WTC11 (cell line): Measurements from ENCODE around the gene INPP5A.

Experiments
- NR2C2 ChIP-seq: sonication (generic); formaldehyde crosslinking; IDR thresholded peaks from 2 replicates; pipeline ENCODE4 v1.8.0; 2022; ENCODE audit warnings: mild to moderate bottlenecking, missing genetic modification reagents
- ZNF416 ChIP-seq: fragments of 250-450 bp; sonication (Bioruptor Pico); IDR thresholded peaks from 2 replicates; pipeline ENCODE4 v1.9.0; 2021; ENCODE audit warnings: mild to moderate bottlenecking, inconsistent platforms
- TF ChIP-seq, protein P1 (sequence below): fragments of 200-600 bp; IDR thresholded peaks from 2 replicates; pipeline ENCODE4 v1.8.0; 2022; ENCODE audit warnings: antibody characterized with exemption

DNA sequence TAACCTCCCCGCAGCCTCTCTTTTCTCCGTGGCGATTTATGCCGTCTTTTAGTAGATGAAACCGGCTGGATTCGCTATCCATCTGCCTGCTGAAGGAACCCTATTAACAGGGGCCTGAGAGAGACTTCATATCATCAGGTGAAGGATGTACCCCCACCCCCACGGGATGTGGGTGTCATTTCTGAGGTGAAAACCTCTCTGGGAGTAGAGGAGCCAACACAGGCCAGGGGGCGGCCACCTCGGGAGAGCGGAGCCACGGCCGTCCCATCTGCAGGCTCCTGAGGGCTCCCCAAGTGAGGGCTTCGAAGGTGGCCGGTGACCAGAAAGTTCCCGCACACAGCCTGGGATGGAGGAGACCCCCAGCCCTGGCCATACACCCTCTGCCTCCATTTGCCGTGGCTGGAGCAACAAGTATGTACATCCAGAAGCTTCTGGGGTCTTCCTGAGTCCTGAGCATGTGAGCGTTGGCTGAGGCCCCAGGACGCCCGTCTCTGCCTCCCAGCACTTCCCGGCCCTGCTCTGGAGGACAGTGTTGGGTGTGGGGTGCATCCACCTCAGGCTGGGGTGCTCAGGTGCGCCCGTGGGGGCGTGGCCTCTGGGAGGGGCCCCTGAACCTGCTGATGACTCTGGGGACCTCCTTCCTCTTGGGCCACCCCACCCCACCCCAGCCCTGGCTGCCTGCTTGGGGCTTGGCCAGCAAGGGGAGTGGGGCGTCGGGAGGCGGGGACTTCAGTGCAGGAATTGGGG is 163.7 kb downstream of the INPP5A start:
- TF ChIP-seq ZNF416 (CRISPR knock-in tag): no peak
- TF ChIP-seq, protein P1, sequence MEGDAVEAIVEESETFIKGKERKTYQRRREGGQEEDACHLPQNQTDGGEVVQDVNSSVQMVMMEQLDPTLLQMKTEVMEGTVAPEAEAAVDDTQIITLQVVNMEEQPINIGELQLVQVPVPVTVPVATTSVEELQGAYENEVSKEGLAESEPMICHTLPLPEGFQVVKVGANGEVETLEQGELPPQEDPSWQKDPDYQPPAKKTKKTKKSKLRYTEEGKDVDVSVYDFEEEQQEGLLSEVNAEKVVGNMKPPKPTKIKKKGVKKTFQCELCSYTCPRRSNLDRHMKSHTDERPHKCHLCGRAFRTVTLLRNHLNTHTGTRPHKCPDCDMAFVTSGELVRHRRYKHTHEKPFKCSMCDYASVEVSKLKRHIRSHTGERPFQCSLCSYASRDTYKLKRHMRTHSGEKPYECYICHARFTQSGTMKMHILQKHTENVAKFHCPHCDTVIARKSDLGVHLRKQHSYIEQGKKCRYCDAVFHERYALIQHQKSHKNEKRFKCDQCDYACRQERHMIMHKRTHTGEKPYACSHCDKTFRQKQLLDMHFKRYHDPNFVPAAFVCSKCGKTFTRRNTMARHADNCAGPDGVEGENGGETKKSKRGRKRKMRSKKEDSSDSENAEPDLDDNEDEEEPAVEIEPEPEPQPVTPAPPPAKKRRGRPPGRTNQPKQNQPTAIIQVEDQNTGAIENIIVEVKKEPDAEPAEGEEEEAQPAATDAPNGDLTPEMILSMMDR: no peak
- TF ChIP-seq NR2C2 (CRISPR knock-in tag): no peak
